ENCODE results near the gene MSI1. TPM values are rescaled to one million over a fixed set of nuclear protein-coding genes. Genes with fewer than 3 reads are reported as not detected.

MSI1 gene
- total and polyA plus RNA-seq, 12 donors, result 1.1 to 9.6 (median 5.5) TPM

- H3K4me3 ChIP-seq, result no peak overlapping the region
- ATAC-seq (no peak), DNase-seq (no peak)
- H3K9me3 ChIP-seq, result no peaks in the 10 kb centered on the region
- intact Hi-C loops (cut with DNase I), result no loop called here
- peaks cover 0 to 11% (median 3%) of the 10 kb centered on the region in 9 donors for H3K4me1 ChIP-seq
- TF ChIP-seq CTCF (IDR thresholded peaks at IDR 0.05), result no peak
- H3K27ac ChIP-seq, result no peak overlapping the region
- peaks cover 0 to 69% (median 25%) of the 10 kb centered on the region in 7 donors for H3K27me3 ChIP-seq
- WGBS, 2 donors, result 46 to 51% methylated on average over 5 of the region's 5 CpGs
- no peaks in the 10 kb centered on the region for H3K36me3 ChIP-seq
These were observed 8.1 kb upstream of the MSI1 start for GRCh38 chr12:120376934-120377572.

- intact Hi-C loops (cut with DNase I), result no loop called here
- H3K36me3 ChIP-seq, result no peaks in the 10 kb centered on the region
- 82 to 85% methylated on average over 5 of the region's 5 CpGs for WGBS, 2 donors
- TF ChIP-seq CTCF (IDR thresholded peaks at IDR 0.05), result no peak
- H3K9me3 ChIP-seq, result no peaks in the 10 kb centered on the region
- H3K27me3 ChIP-seq, result peaks cover 0 to 69% (median 32%) of the 10 kb centered on the region in 7 donors
- H3K27ac ChIP-seq, result no peak overlapping the region
- DNase-seq, result no peak
- no peak overlapping the region for H3K4me3 ChIP-seq
- H3K4me1 ChIP-seq, result peaks cover 0 to 5% (median 0%) of the 10 kb centered on the region in 9 donors
- ATAC-seq, result no peak
These were observed 7.5 kb upstream of the MSI1 start for GRCh38 chr12:120376416-120376815.

- Histone ChIP-seq H3K36me3 (no peaks in the 10 kb centered on the region), H3K27ac (no peak overlapping the region), H3K9me3 (no peaks in the 10 kb centered on the region), H3K4me3 (no peak overlapping the region), H3K4me1 (peaks cover 0 to 4% (median 0%) of the 10 kb centered on the region in 9 donors), H3K27me3 (peaks cover 0 to 69% (median 36%) of the 10 kb centered on the region in 7 donors)
- DNase-seq (no peak), ATAC-seq (no peak)
- 47 to 56% methylated on average over 2 of the region's 2 CpGs for WGBS, 2 donors
- TF ChIP-seq CTCF (IDR thresholded peaks at IDR 0.05), result no peak
- intact Hi-C loops (cut with DNase I), result no loop called here
These were observed 7.0 kb upstream of the MSI1 start for GRCh38 chr12:120376009-120376408.

- Histone ChIP-seq H3K36me3 (no peaks in the 10 kb centered on the region), H3K9me3 (no peaks in the 10 kb centered on the region), H3K4me3 (no peak overlapping the region), H3K4me1 (peaks cover 0 to 9% (median 0%) of the 10 kb centered on the region in 9 donors), H3K27me3 (peaks cover 0 to 87% (median 47%) of the 10 kb centered on the region in 7 donors), H3K27ac (no peak overlapping the region)
- TF ChIP-seq CTCF (IDR thresholded peaks at IDR 0.05), result no peak
- DNase-seq (no peak), ATAC-seq (no peak)
- 90 to 93% methylated on average over 8 of the region's 8 CpGs for WGBS, 2 donors
- intact Hi-C loops (cut with DNase I), result loop anchor here in 1 of 10 donors (5.0 kb wide), 1 partner anchor 44 kb away; no protein-coding TSS in a partner anchor
These were observed 4.7 kb upstream of the MSI1 start for GRCh38 chr12:120373683-120374082.
